OCI-LY7 (cell line): Measurements from ENCODE around the gene PSMG3. TPM values are rescaled to one million over a fixed set of nuclear protein-coding genes. Genes with fewer than 3 reads are reported as not detected.

Experiments used
- BruUV-seq: library from RNA; stranded (reverse); fragments of 400-500 nt; replicated peaks from 2 replicates; lab custom pipeline; 2021; lab: Mats Ljungman, UMichigan
- CTCF ChIA-PET: fragments of 300-600 bp; sonication (Branson Sonifier 250); formaldehyde crosslinking; loops from one replicate; lab custom pipeline; 2022; ENCODE audit warnings: antibody characterized with exemption; ENCODE audit not compliant: unreplicated experiment; lab: Charles Lee
- POLR2A ChIA-PET: fragments of 300-600 bp; sonication (Branson Sonifier 250); formaldehyde crosslinking; loops from one replicate; lab custom pipeline; 2022; ENCODE audit warnings: antibody characterized with exemption; lab: Charles Lee
- DNase-seq: peaks from one replicate; pipeline ENCODE4 v3.0.0-alpha.2; 2015; ENCODE audit warnings: low spot score
- H2AFZ ChIP-seq: fragments of 200-600 bp; sonication (generic), shearing (Covaris generic); 2 replicates; pipeline ENCODE4 v1.6.1; 2014; ENCODE audit warnings: mild to moderate bottlenecking, antibody characterized with exemption, low read length, moderate library complexity
- H3K27ac ChIP-seq: fragments of 200-600 bp; sonication (generic); 2 replicates; pipeline ENCODE4 v1.5.1; 2014; ENCODE audit warnings: mixed run types, low read depth, mild to moderate bottlenecking, moderate library complexity, low read length, inconsistent platforms; ENCODE audit not compliant: poor library complexity, severe bottlenecking
- H3K36me3 ChIP-seq: fragments of 200-600 bp; sonication (generic); 2 replicates; pipeline ENCODE4 v1.6.1; 2014; ENCODE audit warnings: mild to moderate bottlenecking, antibody characterized with exemption, low read length, moderate library complexity, mixed read lengths; ENCODE audit not compliant: insufficient read depth
- H3K4me1 ChIP-seq: fragments of 200-600 bp; sonication (generic); 2 replicates; pipeline ENCODE4 v1.5.1; 2014; ENCODE audit warnings: mild to moderate bottlenecking, low read length; ENCODE audit not compliant: insufficient read depth, poor library complexity, severe bottlenecking
- H3K4me2 ChIP-seq: fragments of 200-600 bp; sonication (generic); 2 replicates; pipeline ENCODE4 v1.6.1; 2014; ENCODE audit warnings: mild to moderate bottlenecking, low read length
- H3K4me3 ChIP-seq: fragments of 200-600 bp; sonication (generic); 2 replicates; pipeline ENCODE4 v1.5.1; 2014; ENCODE audit warnings: mild to moderate bottlenecking, low read depth, low read length; ENCODE audit not compliant: poor library complexity, severe bottlenecking
- H3K79me2 ChIP-seq: fragments of 200-600 bp; sonication (generic); 2 replicates; pipeline ENCODE4 v1.6.1; 2016; ENCODE audit warnings: low read depth, mild to moderate bottlenecking, low read length, moderate library complexity, mixed read lengths; ENCODE audit not compliant: insufficient read depth
- H3K9me2 ChIP-seq: fragments of 200-600 bp; sonication (generic); 2 replicates; pipeline ENCODE4 v1.6.1; 2016; ENCODE audit warnings: mild to moderate bottlenecking, low read length, mixed read lengths; ENCODE audit not compliant: insufficient read depth
- H3K9me3 ChIP-seq: fragments of 200-600 bp; sonication (generic); 2 replicates; pipeline ENCODE4 v1.6.1; 2014; ENCODE audit warnings: mild to moderate bottlenecking, mixed run types, low read length, mixed read lengths
- H4K20me1 ChIP-seq: fragments of 200-600 bp; sonication (generic); 2 replicates; pipeline ENCODE4 v1.6.1; 2014; ENCODE audit warnings: mild to moderate bottlenecking, antibody characterized with exemption, low read length, moderate library complexity, mixed read lengths; ENCODE audit not compliant: insufficient read depth
- CTCF ChIP-seq: fragments of 200-600 bp; sonication (generic); conservative IDR thresholded peaks from 2 replicates; pipeline ENCODE4 v1.5.1; 2014; ENCODE audit warnings: mild to moderate bottlenecking, antibody characterized with exemption, low read length, moderate library complexity, mixed read lengths
- EZH2phosphoT487 ChIP-seq: fragments of 200-600 bp; sonication (generic); IDR thresholded peaks from 2 replicates; pipeline ENCODE4 v1.6.1; 2018; ENCODE audit warnings: low read depth, borderline replicate concordance, mild to moderate bottlenecking, mixed run types, antibody characterized with exemption, low read length, moderate library complexity, mixed read lengths
- intact Hi-C: fragments of 100-400 bp; cut with micrococcal nuclease; formaldehyde crosslinking; loops from one replicate; pipeline ENCODE4 v1.10.0; 2022; ENCODE audit not compliant: unreplicated experiment
- total RNA-seq, 2 experiments: library from RNA; depleted of rRNA in 1 of 2; stranded (reverse); fragments of >200 nt in 1 of 2; shearing (Covaris generic) in 1 of 2; gene quantifications; 2 replicates each; pipeline ENCODE4 v1.2.3, GENCODE V29; 2014 to 2022

PSMG3 gene
- total RNA-seq, 2 experiments from 2014 or later: 63.7 to 129 TPM

GRCh38 chr7:1559626-1560590 lies 9.9 kb downstream of the PSMG3 start:
- no peak for DNase-seq
- Histone ChIP-seq H3K9me2 (no peaks in the 10 kb centered on the region), H4K20me1 (no peaks in the 10 kb centered on the region), H3K4me3 (no peak overlapping the region), H3K79me2 (no peaks in the 10 kb centered on the region), H2AFZ (no peak overlapping the region), H3K9me3 (no peaks in the 10 kb centered on the region), H3K4me2 (no peak overlapping the region), H3K36me3 (peaks cover 3% of the 10 kb centered on the region; the same call in 1 of the 2 replicates), H3K4me1 (peaks cover 7% of the 10 kb centered on the region), H3K27ac (no peak overlapping the region)
- ChIA-PET POLR2A (no interaction called here), CTCF (interaction anchor here (0.6 kb wide), 1 partner anchor 98 kb away, joined by 3 read pairs; no protein-coding TSS in a partner anchor)
- intact Hi-C loops: no loop called here
- TF ChIP-seq EZH2phosphoT487: no peak
- TF ChIP-seq CTCF: no peak
- no TSS peak for BruUV-seq

- Histone ChIP-seq H2AFZ (no peak overlapping the region), H3K4me2 (no peak overlapping the region; the same call in 1 of the 2 replicates), H3K9me2 (no peaks in the 10 kb centered on the region), H4K20me1 (no peaks in the 10 kb centered on the region), H3K4me1 (peaks cover 7% of the 10 kb centered on the region), H3K4me3 (no peak overlapping the region), H3K9me3 (no peaks in the 10 kb centered on the region), H3K36me3 (no peaks in the 10 kb centered on the region), H3K79me2 (no peaks in the 10 kb centered on the region), H3K27ac (no peak overlapping the region)
- TF ChIP-seq CTCF: no peak
- POLR2A ChIA-PET: no interaction called here
- intact Hi-C loops: loop anchor here (1.0 kb wide), 1 partner anchor 53 kb away; no protein-coding TSS in a partner anchor
- DNase-seq: no peak
- CTCF ChIA-PET: no interaction called here
- no TSS peak for BruUV-seq
Observed at GRCh38 chr7:1558841-1559625, 10.8 kb downstream of the PSMG3 start.
